Measurements from ENCODE around the gene SSTR3.

The SSTR3 gene

DNA sequence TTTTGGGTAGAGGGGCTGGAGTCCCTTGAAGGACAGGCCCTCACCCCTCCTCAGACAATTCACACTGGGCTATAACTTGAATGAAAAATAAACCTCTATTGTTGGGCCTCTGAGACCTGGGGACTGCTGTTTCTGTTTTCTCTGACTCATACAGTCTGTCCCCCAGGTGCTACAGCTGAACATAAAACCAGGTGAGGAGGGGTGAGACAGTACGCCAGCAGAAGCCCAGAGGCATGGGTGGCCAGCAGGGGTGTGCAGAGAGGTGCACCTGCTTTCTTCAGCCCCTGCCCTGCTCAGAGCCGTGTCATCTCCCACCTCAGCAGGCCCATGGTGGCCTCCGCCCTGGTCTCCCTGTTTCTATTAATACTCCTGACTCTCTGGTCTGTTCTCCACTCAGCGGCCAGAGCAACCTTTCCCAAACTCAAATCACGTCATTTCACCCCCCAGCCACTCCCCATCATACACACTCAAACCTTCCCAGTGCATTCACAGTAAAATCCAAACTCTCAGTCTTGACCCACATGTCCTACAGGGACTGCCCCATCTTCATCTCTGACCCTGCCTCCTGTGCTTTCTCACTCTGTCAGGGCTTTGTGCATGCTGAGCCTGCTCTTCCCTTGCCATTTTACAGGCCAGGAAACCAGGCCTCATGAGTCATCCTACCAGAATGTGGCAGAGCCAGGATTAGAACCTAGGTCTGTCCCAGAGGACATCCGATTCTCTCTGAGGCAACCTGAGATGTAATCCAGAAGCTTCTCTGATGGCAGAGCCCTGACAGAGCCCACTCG is 57.2 kb downstream of the SSTR3 start:
- Mint-ChIP-seq H3K27ac (no peak overlapping the region), H3K36me3 (ENCODE audit: low read depth) (no peaks in the 10 kb centered on the region), H3K9me3 (peaks cover 3% of the 10 kb centered on the region), H3K4me1 (peaks cover 15% of the 10 kb centered on the region), H3K4me3 (no peak overlapping the region), H3K27me3 (ENCODE audit: low read depth) (peaks cover 21% of the 10 kb centered on the region)
- TF ChIP-seq, protein P1, sequence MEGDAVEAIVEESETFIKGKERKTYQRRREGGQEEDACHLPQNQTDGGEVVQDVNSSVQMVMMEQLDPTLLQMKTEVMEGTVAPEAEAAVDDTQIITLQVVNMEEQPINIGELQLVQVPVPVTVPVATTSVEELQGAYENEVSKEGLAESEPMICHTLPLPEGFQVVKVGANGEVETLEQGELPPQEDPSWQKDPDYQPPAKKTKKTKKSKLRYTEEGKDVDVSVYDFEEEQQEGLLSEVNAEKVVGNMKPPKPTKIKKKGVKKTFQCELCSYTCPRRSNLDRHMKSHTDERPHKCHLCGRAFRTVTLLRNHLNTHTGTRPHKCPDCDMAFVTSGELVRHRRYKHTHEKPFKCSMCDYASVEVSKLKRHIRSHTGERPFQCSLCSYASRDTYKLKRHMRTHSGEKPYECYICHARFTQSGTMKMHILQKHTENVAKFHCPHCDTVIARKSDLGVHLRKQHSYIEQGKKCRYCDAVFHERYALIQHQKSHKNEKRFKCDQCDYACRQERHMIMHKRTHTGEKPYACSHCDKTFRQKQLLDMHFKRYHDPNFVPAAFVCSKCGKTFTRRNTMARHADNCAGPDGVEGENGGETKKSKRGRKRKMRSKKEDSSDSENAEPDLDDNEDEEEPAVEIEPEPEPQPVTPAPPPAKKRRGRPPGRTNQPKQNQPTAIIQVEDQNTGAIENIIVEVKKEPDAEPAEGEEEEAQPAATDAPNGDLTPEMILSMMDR (IDR thresholded peaks at IDR 0.05; ENCODE audit: unreplicated experiment in 3 of 3), result no peak

All from nephron (organoid).